Measurements from ENCODE around the gene C6orf136. TPM values are rescaled to one million over a fixed set of nuclear protein-coding genes. Genes with fewer than 3 reads are reported as not detected.

Gene C6orf136
- total and polyA plus RNA-seq, 9 of the 15 experiments (the other 6 are each of a cell fraction or from before 2014, with no cell fraction given) = 14.1 to 63.1 (median 18.4) TPM

GRCh38 chr6:30682143-30683117 lies 35.5 kb downstream of the C6orf136 start (continued):
- TF ChIP-seq IRF9 (tag; IDR thresholded peaks at IDR 0.05) = peak; percentile 38; the same call in 1 of the 2 replicates
- TF ChIP-seq BRD4 (IDR thresholded peaks at IDR 0.05) = peak; percentile 89
- peak; percentile 59 for TF ChIP-seq FOS (IDR thresholded peaks at IDR 0.05; ENCODE audit: extremely low read depth, insufficient read length)
- TF ChIP-seq KLF10 (CRISPR knock-in tag; IDR thresholded peaks at IDR 0.05) = no peak
- peak; percentile 38 for TF ChIP-seq HNRNPLL (IDR thresholded peaks at IDR 0.05; ENCODE audit: low read depth, low read length, poor library complexity, severe bottlenecking)
- no peak for TF ChIP-seq SRSF7 (optimal IDR thresholded peaks at IDR 0.05; ENCODE audit: low read depth, low read length)
- peak in 1 of 2 experiments; percentile 62; a peak in 1 of 3 replicates for TF ChIP-seq CBX3 (IDR thresholded peaks at IDR 0.05; ENCODE audit: borderline replicate concordance in 1 of 2, low read length in 2 of 2)
- peak; percentile 61 for TF ChIP-seq ZFX (CRISPR knock-in tag; IDR thresholded peaks at IDR 0.05)
- TF ChIP-seq MCM2 (IDR thresholded peaks at IDR 0.05; ENCODE audit: low read depth) = no peak
- TF ChIP-seq ELF4 (CRISPR knock-in tag; IDR thresholded peaks at IDR 0.05) = no peak
- TF ChIP-seq, protein P1, sequence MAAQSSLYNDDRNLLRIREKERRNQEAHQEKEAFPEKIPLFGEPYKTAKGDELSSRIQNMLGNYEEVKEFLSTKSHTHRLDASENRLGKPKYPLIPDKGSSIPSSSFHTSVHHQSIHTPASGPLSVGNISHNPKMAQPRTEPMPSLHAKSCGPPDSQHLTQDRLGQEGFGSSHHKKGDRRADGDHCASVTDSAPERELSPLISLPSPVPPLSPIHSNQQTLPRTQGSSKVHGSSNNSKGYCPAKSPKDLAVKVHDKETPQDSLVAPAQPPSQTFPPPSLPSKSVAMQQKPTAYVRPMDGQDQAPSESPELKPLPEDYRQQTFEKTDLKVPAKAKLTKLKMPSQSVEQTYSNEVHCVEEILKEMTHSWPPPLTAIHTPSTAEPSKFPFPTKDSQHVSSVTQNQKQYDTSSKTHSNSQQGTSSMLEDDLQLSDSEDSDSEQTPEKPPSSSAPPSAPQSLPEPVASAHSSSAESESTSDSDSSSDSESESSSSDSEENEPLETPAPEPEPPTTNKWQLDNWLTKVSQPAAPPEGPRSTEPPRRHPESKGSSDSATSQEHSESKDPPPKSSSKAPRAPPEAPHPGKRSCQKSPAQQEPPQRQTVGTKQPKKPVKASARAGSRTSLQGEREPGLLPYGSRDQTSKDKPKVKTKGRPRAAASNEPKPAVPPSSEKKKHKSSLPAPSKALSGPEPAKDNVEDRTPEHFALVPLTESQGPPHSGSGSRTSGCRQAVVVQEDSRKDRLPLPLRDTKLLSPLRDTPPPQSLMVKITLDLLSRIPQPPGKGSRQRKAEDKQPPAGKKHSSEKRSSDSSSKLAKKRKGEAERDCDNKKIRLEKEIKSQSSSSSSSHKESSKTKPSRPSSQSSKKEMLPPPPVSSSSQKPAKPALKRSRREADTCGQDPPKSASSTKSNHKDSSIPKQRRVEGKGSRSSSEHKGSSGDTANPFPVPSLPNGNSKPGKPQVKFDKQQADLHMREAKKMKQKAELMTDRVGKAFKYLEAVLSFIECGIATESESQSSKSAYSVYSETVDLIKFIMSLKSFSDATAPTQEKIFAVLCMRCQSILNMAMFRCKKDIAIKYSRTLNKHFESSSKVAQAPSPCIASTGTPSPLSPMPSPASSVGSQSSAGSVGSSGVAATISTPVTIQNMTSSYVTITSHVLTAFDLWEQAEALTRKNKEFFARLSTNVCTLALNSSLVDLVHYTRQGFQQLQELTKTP (IDR thresholded peaks at IDR 0.05; ENCODE audit: low read depth in 1 of 2, partially characterized antibody in 2 of 2) = peak; percentile 37 to 88
- TF ChIP-seq RBBP5 (IDR thresholded peaks at IDR 0.05; ENCODE audit: borderline replicate concordance, insufficient read depth, low read length, poor library complexity, severe bottlenecking) = peak; percentile 76
- TF ChIP-seq BHLHE40 (IDR thresholded peaks at IDR 0.05; ENCODE audit: low read length) = peak; percentile 43
- peak; percentile 29; the same call in 1 of the 2 replicates for TF ChIP-seq ZBTB9 (CRISPR knock-in tag; IDR thresholded peaks at IDR 0.05)
- TF ChIP-seq L3MBTL2 (IDR thresholded peaks at IDR 0.05) = peak; percentile 57
- 0 out of 2 replicates have a peak, but pooled peaks have one; percentile 40 for TF ChIP-seq MECOM (CRISPR knock-in tag; IDR thresholded peaks at IDR 0.05)

Measured in K562 (cell line).